PFSK-1 (cell line): ENCODE data around the gene SPOCD1.

ENCODE experiments used
- FOXP2 ChIP-seq: optimal IDR thresholded peaks from 2 replicates; pipeline ENCODE3; 2011; ENCODE audit warnings: borderline replicate concordance, control low read depth, inconsistent platforms; ENCODE audit not compliant: insufficient read depth; ENCODE audit errors: extremely low read length, extremely low read depth
- POLR2AphosphoS5 ChIP-seq: IDR thresholded peaks from 2 replicates; pipeline ENCODE4 v1.6.1; 2012; ENCODE audit warnings: low read depth, mild to moderate bottlenecking, control low read depth, low read length, moderate library complexity
- SIN3A ChIP-seq: IDR thresholded peaks from 2 replicates; pipeline ENCODE4 v1.6.1; 2012; ENCODE audit warnings: mild to moderate bottlenecking, low read length, moderate library complexity, borderline replicate concordance; ENCODE audit not compliant: insufficient read depth
- TAF1 ChIP-seq: IDR thresholded peaks from 2 replicates; pipeline ENCODE4 v1.6.1; 2012; ENCODE audit warnings: low read length, control low read depth, borderline replicate concordance; ENCODE audit not compliant: insufficient read depth

SPOCD1 gene

GRCh38 chr1:31742462-31743212, 73.2 kb downstream of the SPOCD1 start:
- TF ChIP-seq SIN3A (no peak), FOXP2 (no peak), POLR2AphosphoS5 (no peak), TAF1 (no peak)
